SKM-1 (cell line): Measurements from ENCODE around the gene NTRK3.
A peak's percentile ranks its signal among the peaks of the same experiment; 100 is the strongest.
"Not testable (repeated sequence)": the region's sequence is repeated elsewhere in the genome, so short reads cannot be mapped to it uniquely, and the experiment has no call there.

ENCODE experiments used
- DNase-seq: peaks from one replicate; lab custom pipeline; 2025; ENCODE audit not compliant: unreplicated experiment; lab: John Stamatoyannopoulos, UW

The NTRK3 gene

DNA sequence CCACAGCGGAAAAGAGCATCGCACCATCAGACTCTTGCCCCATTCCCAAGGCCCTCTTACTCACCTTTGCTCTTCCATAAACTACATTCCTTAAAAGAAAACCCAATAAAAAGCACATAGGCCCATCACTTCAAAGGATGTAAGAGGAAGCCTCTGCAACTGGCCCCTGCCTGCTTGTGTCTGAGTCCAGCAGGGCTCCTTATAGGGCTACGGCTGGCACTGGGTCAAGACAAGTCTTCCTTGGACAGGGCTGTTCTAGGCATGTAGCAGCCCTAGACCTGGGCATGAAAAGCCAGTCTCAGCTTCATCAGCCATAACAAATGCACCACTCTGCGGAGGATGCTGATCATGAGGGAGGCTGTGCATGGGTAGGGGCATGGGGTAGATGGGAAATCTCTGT, 218.3 kb downstream of the NTRK3 start:
- no peak for DNase-seq

DNA sequence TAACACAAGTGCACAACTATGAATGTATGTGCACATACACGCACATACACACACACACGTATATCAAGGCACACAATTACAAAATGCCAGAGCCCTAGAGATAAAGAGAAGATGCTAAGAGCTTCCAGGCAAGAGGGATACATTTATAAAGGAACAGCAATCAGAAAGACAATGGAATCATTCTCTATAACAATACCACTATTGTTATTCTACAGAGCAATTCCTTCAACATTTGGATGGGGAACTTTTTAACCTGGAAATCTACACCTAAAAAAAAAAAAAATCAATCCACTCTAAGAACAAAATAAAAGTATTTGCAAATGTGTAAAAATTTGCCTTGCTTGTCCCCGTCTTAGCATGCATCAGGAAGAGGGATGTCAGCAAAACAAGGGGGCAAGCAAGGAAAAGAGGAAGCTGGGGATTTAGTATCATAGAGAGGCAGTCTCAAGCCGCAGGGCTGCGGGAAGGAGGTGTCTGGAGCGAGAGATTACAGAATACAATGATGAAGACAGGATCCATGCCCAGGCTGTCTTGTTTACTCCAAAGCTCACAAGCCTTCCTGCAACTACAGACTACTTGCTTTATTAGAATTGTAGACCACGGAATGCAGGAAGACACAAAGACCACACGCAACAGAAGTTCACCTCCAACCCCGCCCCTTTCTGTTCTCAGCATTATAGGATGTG, 220.2 kb downstream of the NTRK3 start:
- DNase-seq, result peak; percentile 4

DNA sequence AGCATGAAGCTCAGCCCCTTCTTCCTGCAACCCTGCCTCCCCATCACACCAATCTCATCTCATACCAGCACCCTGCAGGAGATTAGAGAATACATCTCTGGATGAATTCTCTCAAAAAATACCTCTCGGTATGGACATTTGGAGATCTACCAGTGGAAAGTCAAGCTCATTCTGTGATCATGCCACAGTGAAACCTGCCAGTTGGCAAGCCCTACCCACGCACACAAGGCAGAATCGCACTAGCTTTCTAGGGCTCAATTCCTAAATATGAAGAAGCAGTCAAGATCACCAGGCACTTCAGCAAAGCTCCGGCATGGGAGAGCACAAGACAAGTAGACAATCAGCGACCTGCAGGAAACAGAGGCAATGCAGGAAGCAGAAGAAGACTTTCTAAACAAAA, 221.2 kb downstream of the NTRK3 start:
- no peak for DNase-seq

DNA sequence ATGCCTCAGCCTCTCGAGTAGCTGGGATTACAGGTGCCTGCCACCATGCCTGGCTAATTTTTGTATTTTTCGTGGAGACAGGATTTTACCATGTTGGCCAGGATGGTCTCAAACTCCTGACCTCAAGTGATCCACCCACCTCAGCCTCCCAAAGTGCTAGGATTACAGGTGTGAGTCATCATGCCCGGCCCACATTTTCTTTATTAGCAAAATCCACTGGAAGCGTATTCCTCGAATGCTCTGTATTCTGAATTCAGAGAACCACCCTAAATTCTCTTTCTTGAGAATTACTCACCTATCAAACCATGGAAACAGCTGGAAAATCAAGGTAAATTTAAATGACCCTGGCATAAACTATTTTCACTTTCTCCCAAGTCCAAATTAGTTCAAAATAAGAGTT, 223.1 kb downstream of the NTRK3 start:
- not testable (repeated sequence) for DNase-seq

DNA sequence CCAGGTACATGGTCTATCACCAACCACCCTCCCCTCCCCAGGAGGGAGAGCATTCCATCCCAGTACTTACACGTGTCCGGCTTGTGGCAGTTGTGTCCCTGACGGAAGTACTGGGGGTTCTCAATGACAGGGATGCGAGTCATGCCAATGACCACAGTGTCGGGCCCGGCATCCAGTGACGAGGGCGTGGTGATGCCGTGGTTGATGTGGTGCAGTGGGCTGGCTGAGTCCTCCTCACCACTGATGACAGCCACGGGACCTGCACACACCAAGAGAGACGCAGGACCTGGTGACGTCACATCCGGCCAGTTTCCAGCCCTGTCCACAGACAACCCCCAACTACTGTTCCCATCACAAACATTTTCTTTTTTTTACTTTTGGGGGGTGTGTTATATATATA, 223.8 kb downstream of the NTRK3 start:
- DNase-seq, result no peak

DNA sequence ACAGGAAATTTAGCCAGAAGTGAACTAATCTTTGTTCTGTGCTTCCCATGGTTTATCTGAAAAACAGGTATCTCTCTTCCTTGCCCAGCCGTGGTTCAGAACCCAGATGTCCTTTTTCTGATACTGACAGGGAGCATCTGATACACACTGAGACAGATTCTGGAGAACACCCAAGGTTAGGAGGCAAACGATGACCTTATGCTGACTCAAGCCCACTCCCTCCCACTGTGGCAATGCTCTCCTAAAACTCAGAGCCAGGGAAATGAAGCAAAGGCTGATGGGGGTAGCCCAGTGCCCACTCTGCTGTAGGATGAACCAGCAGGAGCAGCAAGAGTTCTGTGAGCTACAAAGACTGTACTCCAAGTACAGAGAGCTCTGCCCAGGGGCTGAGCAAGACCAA, 225.1 kb downstream of the NTRK3 start:
- no peak for DNase-seq

DNA sequence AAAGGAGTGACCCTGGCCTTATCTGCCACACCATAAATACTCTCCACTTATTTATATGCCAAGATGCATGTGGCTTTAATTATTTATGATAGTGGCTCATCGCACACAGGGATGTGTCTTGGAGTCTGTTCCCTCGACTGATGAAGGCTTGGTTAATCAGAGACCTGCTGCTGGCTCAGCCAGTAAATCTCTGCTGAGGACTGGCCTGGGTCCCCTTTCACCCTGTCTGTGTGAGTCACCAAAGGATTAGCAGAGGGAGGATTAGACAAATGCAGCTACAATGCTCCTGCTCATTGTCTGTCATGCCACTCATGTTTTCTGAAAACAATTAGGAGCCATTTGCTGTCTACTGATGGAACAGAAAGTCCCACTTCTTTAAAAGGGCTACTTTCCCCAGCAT, 226.8 kb downstream of the NTRK3 start:
- no peak for DNase-seq

DNA sequence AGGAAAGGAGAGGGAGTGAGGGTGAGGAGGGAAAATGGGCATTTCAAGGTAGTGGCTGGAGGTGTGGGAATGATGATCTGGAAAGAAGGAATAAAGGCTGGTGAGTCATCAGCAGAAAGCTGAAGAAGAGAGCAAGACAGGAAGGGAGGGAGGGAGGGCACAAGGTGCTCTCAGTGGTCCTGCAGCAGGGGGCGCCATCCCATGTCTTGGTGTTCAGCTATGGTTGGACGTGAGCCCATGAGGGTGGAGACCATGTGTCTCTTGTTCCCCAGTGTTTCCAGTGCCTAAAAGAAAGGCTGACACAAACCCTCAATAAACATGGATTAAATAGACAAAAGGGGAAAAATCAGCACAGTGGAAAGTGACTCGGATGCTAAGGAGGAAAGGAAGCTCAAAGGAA, 228.5 kb downstream of the NTRK3 start:
- no peak for DNase-seq

DNA sequence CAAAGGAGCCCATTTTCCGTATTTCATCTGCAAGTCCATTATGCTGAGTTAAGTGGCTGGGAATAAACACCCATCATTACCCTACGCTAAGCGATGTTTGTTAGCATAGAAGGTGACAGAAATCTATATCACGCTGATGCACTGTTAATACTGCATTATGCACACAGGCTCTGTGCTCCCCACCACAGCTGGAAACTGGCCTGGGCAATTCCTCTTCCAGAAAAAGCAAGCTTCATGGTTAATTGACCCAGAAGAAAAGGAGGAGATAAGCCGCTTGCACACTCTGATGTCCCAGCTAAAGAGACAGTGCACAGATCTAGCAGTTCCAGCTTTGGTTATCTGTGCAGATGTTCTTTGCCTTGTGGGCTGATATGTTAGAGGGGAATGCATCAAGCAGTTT, 232.6 kb downstream of the NTRK3 start:
- DNase-seq, result no peak

DNA sequence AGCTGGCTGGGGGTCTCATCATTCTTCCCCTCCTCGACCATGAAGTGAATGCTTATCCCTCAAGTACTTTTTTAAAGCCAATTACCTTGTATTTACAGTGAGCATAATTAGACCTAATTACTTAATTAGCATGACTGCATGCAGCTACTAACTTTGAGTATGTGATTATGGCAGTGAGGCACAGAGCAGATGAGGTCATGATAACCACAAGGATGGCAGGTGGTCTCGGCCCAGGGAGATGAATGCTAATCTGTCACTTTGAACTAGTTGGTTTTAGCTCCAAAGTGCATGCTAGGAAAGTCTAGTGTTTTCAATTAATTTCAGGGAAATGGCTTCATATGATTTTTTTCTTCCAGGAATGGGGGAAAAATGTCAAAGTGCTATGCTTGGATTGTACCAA, 233.8 kb downstream of the NTRK3 start:
- no peak for DNase-seq

DNA sequence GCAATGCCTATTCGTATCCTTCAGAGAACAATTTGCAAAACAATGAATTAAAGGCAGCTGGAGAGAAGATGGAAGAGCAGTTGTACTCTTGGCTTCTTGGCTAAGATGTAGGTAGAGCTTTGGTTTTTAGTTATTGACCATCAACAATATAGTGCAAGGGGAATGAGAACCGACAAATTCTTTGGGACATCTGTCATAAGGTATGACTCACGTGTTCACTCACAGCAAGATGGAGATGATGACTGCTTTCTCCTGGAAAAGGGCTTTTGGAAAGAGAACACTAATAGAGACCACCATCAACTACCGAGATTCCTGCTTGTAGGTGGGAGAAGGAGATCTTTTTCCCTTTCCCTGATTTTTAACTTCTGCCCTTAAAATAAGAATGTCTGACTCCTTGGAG, 234.9 kb downstream of the NTRK3 start:
- no peak for DNase-seq

DNA sequence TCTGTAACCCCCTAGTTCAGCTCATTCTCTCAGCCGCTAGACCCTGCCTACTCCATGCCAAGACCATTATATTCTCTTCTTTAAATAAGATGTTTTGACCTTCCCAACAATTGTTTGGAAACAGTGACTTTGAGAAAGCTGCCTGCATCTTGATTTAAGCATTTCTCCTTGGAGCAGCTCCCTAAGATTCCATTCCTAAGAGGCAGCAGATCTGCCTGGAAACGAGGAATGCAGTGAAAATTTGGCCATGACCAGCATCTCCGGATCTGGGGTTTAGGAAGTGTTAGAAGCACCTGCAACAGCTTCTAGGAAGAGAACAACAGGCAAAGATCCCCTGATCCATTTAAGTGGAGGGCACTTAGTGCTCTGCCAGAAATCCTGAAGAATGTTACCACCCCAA, 235.7 kb downstream of the NTRK3 start:
- no peak for DNase-seq

DNA sequence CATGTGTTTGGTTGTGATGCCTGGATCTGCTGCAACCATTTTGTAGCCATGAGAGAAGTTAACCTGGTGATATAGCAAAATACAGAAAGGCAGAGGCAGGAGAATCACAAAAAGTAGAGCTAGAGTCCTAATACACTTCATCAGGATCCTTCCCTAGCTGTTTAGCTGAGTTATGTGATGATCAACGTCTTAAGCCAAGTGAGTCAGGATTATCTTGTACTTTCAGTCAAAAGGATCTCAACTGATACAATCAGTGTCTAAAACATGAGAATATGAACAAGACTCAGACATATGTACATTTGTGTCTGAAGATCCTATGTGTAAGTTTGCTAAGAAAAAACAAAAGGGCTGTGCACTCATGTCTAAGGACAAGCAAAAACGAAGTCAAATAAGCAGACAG, 236.9 kb downstream of the NTRK3 start:
- no peak for DNase-seq

DNA sequence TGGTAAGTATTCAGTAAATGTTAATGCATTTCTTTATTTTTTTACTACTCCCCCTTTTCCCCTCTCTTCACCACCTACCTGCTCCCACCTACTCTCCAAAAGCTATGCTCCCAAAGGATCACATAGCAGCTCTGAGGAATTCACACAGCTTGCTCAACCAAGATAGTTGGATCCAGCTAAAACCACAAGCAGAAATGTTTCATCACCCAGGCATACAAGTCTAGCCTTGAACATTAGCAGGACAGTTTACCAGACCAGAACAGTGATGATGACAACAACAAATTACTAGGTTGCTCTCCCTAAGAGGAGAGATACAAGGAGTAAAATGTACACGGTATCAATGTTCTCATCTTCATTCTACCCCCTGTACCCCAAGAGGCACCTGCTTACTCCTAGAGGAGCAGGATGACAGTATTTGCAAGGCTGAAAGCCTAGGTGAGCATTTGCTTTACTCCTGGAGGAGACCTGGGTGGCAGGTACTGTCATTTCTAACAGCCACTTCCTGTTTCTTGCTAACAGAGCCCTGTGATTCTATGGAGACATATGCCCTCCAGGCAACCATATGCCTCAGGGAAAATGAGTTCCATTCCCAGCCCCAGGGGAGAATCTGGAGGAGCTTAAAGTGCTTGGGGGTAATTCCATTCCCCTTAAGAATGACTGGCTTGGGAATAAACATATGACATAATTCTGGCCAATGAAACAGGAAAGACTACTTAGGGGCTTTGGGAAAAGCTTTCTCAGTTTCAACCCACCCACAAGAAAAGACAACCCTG, 237.5 kb downstream of the NTRK3 start:
- no peak for DNase-seq

DNA sequence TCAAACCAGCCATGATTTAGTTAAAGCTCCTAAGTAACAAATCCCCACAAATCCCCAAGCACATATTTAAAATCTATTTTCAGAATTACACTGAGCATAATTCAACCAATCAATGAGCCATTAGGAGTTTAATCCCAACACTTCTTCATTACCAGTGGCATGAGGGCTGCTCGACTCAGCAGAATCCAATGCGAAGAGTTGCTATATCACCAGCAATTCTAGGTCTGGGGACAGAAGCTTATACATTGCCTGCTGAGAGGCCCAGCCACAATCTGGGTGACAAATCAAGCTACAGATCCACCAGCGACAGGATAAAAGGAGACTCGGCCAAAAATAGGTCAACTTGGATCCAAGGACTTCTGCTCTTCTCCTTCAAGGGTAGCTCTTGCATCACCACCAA, 238.8 kb downstream of the NTRK3 start:
- no peak for DNase-seq

DNA sequence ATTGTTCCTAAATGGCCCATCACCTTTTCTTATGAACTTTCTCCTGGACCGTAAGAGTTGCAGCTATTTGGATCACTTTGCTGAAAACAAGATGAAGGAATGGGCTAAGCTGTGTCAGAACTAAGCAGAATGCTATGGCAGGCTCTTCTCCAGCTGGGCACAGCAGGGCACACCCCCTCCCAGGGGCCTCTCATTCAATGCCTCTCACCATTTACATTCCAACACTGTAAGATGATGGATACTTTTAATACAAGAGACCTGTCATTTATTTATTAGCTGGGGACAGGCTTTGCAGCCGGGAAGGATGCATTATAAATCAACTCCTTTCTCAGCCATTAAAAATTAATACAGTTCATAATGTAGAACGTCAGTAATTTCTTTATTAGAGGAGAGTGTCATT, 240.1 kb downstream of the NTRK3 start:
- no peak for DNase-seq

DNA sequence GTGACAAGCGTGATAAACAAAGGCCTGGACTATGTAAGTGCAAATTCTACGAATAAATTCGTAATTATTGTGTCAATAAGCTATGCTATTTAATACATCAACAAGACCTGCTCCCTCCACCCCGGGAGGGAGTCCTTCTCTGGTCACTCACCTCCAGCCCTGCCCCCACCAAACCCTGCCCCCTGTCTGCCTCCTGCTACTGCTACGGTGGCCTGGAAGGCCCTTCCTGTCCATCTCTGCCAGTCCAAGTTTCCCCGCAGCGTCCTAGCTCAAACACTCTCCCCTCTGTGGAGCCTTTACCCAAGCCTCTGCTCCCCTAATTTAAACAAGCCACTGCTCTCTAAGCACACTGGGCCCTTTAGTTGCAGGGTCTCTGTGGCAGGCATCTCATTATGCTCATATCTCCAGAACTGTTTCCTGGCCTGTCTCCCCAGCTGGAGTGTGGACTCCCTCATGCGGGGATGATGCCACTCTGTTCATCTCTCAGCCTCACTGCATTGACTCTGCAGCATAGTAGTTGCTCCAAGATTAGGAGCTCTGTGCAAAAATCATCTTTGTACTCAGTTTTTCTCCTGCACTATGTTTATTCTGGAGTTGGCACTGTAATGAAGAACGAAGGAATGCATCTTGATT, 241.2 kb downstream of the NTRK3 start:
- no peak for DNase-seq

DNA sequence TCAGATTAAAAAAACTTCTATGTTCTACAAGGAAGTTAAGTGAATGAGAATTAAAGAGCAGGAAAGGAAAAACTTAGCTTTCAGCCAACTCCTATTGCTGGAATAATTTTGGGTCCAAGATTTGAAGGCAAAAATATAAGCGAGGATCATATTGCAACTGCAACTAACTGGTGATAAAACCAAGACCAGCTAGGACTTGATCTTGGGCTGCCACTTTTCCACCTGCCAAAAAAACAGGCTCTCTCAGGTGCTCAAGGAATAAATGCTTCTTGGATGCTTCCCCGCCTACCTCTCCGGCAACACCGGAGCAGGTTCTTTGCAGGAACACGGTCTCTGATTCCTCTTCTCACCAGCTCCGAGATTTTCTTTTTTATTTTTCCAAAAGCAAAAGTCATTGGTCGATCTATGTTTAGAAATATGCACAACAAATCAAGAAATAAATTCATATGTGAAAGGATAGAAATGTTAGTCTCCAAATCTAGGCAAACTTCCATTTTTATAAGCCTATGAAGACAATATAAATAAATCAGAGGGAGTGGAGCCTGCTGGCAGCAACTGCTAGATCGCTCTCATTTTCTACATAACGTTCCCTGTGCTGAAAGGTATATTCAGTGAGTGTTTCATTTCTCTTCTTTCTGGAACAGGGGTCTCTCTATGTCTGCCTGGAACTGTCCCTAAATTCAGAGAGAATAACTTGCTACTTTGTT, 241.9 kb downstream of the NTRK3 start:
- DNase-seq, result no peak

DNA sequence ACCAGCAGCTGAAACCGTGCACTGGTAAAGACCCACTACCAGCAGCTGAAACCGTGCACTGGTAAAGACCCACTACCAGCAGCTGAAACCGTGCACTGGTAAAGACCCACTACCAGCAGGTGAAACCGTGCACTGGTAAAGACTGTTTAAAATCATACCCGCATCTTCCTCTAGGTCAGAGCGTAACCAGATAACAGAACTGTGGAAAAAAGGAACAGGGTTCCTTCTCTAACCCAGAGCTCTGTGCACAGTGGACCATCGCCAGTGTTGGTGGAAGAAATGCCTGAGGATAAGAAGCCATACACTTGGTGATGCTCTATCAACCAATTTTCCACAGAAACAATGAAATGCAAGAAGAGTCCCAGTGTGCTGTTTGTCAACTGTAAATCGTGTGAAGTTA, 243.4 kb downstream of the NTRK3 start:
- DNase-seq, result no peak

DNA sequence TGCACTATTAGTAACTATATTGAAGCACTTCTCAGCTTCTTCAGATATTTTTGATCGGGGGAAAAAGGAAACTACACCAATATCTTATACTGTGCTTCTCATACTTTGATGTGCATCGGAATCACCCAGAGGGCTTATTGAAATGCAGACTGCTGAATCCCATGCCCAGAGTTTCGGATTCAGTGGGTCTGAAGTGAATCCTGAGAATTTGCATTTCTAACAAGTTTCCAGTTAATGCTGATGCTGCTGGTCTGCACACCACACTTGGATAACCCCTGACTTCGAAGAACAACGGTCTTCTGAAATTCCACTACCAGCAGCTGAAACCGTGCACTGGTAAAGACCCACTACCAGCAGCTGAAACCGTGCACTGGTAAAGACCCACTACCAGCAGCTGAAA, 243.9 kb downstream of the NTRK3 start:
- no peak for DNase-seq

DNA sequence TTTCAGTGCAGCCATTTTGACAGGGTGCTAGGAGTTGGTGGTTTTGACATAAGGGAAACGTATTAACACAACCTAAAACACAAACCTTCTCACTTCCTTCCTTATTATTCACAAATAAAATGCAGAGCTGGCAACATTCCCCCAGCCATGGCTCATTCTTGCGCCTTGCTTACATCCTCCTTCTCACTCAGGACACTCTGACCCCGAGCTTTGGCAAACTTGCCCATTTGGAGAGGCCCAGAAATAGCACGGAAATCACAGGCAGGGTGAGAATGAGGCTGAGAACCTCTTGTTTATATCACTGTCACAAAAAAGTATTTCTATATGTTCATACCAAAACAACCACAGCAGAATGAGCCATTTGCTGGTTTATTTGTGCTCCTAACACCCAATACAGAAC, 244.3 kb downstream of the NTRK3 start:
- DNase-seq, result no peak

DNA sequence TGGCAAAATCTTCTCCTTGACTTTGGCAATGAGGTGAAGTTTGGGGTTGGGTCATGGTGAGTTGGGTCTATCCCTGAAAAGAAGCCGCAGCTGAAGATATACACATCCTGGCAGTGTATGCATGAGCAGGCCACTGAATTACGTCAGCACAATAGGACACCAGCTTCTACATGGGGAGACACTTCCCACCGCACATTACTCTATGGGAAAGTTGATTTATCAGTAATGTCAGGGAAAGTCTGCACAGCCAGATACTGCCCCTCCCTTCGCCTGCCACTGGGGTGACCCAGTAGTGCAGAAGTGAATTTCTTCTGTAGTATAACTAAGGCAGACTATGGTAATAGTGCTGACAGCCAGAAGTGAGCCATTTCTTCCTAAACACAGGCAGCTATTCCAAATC, 245.0 kb downstream of the NTRK3 start:
- DNase-seq, result no peak
